Stimulated activated CD8-positive, alpha-beta memory T cell treated with anti-CD3 and anti-CD28 coated beads, Interleukin-7, amount 100 ng/mL, for 1 hour (primary cell): ENCODE measurements around the gene PI3.

ENCODE experiments used
- DNase-seq, 2 donors: peaks; one replicate each; pipeline ENCODE4 v3.0.0-alpha.2; 2020; ENCODE audit warnings: low read depth in 2 of 2

PI3 gene

GRCh38 chr20:45187693-45188092 is 13.0 kb downstream of the PI3 start:
- DNase-seq = no peak

GRCh38 chr20:45189067-45189609 is 14.4 kb downstream of the PI3 start:
- DNase-seq = no peak

- no peak for DNase-seq
These were observed 15.2 kb downstream of the PI3 start for GRCh38 chr20:45189861-45190260.

GRCh38 chr20:45191926-45192325 is 17.2 kb downstream of the PI3 start:
- DNase-seq = no peak

- DNase-seq = no peak
These were observed 18.6 kb downstream of the PI3 start for GRCh38 chr20:45193331-45193730.

- DNase-seq = no peak
These were observed 32.0 kb downstream of the PI3 start, which contains the start of gene SEMG1 for GRCh38 chr20:45206725-45207124. Gene SEMG1, plus strand, starts transcription at chr20:45207033. Its CDS starts 21 bp downstream, at chr20:45207054.

- no peak for DNase-seq
These were observed 35.2 kb downstream of the PI3 start for GRCh38 chr20:45209924-45210323.

GRCh38 chr20:45211569-45212474 is 37.1 kb downstream of the PI3 start:
- no peak for DNase-seq

GRCh38 chr20:45212836-45213235 is 38.1 kb downstream of the PI3 start:
- DNase-seq = no peak

GRCh38 chr20:45218124-45218523 is 43.4 kb downstream of the PI3 start:
- DNase-seq = no peak

- DNase-seq = no peak
These were observed 43.9 kb downstream of the PI3 start for GRCh38 chr20:45218636-45219035.

- DNase-seq = no peak
These were observed 46.4 kb downstream of the PI3 start, which contains the start of gene SEMG2 for GRCh38 chr20:45221076-45221475. Gene SEMG2, plus strand, starts transcription at chr20:45221373. Its CDS starts 17 bp downstream, at chr20:45221390.

GRCh38 chr20:45223136-45223535 is 48.4 kb downstream of the PI3 start:
- no peak for DNase-seq
